SK-N-MC (cell line): ENCODE results near the gene OXSM.

Experiments used
- DNase-seq: peaks from one replicate; pipeline ENCODE4 v3.0.0-alpha.2; 2011; ENCODE audit warnings: low read depth, low spot score
- H3K27ac ChIP-seq: fragments of 200-600 bp; sonication (generic); 2 replicates; pipeline ENCODE4 v1.5.1; 2016; ENCODE audit warnings: mixed run types
- H3K36me3 ChIP-seq: fragments of 200-600 bp; sonication (generic); 2 replicates; pipeline ENCODE4 v1.6.1; 2017; ENCODE audit warnings: antibody characterized with exemption, low read length, mixed read lengths; ENCODE audit not compliant: insufficient read depth
- H3K4me3 ChIP-seq: fragments of 200-600 bp; sonication (generic); 2 replicates; pipeline ENCODE4 v1.5.1; 2016
- H3K9ac ChIP-seq: fragments of 200-600 bp; sonication (generic); 2 replicates; pipeline ENCODE4 v1.8.0; 2017; ENCODE audit warnings: mixed run types, mixed read lengths; ENCODE audit not compliant: insufficient read length
- H3K9me3 ChIP-seq: fragments of 200-600 bp; sonication (generic); 2 replicates; pipeline ENCODE4 v1.6.1; 2017; ENCODE audit warnings: low read depth, mild to moderate bottlenecking, antibody characterized with exemption, low read length, moderate library complexity, mixed read lengths
- EZH2 ChIP-seq: fragments of 200-600 bp; sonication (generic); IDR thresholded peaks from one replicate; pipeline ENCODE4 v1.6.1; 2017; ENCODE audit warnings: antibody characterized with exemption
- FOXP2 ChIP-seq: optimal IDR thresholded peaks from 2 replicates; pipeline ENCODE3; 2011; ENCODE audit warnings: mild to moderate bottlenecking, moderate library complexity; ENCODE audit not compliant: insufficient read depth; ENCODE audit errors: extremely low read length, control extremely low read depth
- POLR2AphosphoS5 ChIP-seq: IDR thresholded peaks from 2 replicates; pipeline ENCODE4 v1.6.1; 2012; ENCODE audit warnings: mild to moderate bottlenecking, low read depth, low read length, borderline replicate concordance

The OXSM gene

DNA sequence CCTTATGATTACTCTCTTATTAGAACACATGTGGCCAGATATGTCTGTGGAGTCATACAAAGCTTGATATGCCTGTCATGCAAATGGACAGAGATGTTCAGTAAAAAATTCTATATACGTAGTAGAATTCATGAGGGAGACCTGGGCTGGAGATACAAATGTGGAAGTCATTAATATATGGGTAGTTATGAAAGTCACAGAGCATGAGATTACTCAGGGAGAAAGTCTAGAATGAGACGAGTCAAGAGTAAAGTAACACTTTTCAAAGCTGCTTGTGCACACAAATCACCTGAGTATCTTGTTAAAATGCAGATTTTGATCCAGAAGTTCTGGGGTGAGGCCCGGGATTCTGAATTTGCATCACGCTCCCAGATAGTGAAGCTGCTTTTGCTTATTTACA lies 28.4 kb downstream of the OXSM start:
- Histone ChIP-seq H3K27ac (no peak overlapping the region), H3K9me3 (no peaks in the 10 kb centered on the region), H3K36me3 (no peaks in the 10 kb centered on the region), H3K4me3 (no peak overlapping the region), H3K9ac (no peak overlapping the region)
- TF ChIP-seq EZH2 (no peak), POLR2AphosphoS5 (no peak), FOXP2 (no peak)
- DNase-seq = no peak

GRCh38 chr3:25820366-25820765 lies 30.5 kb downstream of the OXSM start:
- no peaks in the 10 kb centered on the region for H3K36me3 ChIP-seq
- peak; percentile 12 for DNase-seq
- TF ChIP-seq POLR2AphosphoS5 (no peak), FOXP2 (no peak), EZH2 (no peak)
- H3K27ac ChIP-seq = no peak overlapping the region
- no peaks in the 10 kb centered on the region for H3K9me3 ChIP-seq
- H3K9ac ChIP-seq = no peak overlapping the region
- H3K4me3 ChIP-seq = no peak overlapping the region

DNA sequence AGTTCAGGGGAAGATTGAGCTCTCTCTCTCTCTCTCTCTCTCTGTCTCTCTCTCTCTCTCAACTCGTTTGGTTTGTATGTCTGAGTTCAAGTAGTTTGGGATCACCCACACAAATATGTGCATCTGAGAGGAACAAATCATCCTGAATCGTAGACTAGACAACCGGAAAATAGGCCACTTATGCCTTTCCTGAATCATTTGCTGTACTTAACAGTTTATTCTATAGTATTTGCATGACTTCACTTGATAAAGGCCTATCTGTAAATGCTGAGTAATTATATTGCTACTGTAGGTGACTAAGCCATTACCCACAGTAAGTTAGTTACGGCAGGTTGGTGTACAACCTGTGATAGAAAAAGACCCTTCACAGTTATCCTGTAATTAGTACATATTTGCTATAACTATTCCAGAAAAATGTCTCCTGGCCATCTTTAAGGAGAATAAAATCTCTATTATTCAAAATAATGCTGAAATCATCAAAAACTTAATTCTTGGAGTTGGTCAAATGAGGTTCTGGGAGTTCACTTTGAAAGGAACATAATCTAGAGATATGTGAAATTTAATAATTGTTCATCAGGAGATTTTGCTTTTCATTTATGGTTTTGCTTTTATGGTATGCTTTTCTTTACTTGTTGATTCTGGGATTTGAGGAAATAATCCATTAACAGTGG lies 31.1 kb downstream of the OXSM start:
- Histone ChIP-seq H3K9ac (no peak overlapping the region), H3K36me3 (no peaks in the 10 kb centered on the region), H3K9me3 (no peaks in the 10 kb centered on the region), H3K4me3 (no peak overlapping the region), H3K27ac (no peak overlapping the region)
- DNase-seq = peak; percentile 18
- TF ChIP-seq EZH2 = no peak
- no peak; the same call in 1 of the 2 replicates for TF ChIP-seq POLR2AphosphoS5
- no peak for TF ChIP-seq FOXP2

DNA sequence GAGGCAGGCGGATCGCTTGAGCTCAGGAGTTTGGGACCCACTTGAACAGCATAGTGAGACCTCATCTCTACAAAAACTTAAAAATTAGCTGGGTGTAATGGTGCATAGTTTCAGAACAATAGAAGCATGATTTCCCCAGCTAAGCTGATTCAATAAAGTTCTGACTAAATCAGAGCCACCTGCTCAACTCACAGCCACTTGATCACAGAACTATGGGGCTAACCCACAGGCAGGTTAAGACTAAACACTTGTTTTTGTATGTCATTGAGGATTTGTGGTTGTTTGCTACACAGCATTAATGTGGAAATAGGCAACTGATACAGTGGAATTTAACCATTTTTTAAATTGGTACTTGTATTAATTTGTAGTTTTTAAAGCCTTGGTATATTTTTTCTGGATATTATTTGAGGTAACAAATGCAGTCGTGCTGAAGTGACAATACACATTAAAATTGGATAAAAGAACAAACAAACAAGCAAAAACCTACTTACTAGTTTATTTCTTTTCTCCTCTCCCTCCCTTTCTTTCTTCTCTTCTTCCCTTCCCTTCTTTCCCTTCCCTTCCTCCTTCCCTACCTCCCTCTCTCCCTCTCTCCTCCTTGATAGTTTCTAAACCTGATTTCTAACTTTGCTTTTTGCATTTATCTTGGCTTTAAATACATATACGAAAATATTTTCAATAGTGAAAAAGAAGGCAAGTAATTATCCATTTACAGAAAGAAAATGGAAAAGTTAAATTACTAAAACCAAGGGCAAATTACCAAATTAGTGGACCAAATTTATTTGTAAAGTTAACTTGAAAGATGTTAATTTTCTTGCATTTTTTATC lies 32.1 kb downstream of the OXSM start:
- TF ChIP-seq FOXP2 (no peak), EZH2 (no peak), POLR2AphosphoS5 (no peak)
- no peak for DNase-seq
- H3K9me3 ChIP-seq = no peaks in the 10 kb centered on the region
- H3K4me3 ChIP-seq = no peak overlapping the region
- no peaks in the 10 kb centered on the region for H3K36me3 ChIP-seq
- no peak overlapping the region for H3K9ac ChIP-seq
- no peak overlapping the region for H3K27ac ChIP-seq

DNA sequence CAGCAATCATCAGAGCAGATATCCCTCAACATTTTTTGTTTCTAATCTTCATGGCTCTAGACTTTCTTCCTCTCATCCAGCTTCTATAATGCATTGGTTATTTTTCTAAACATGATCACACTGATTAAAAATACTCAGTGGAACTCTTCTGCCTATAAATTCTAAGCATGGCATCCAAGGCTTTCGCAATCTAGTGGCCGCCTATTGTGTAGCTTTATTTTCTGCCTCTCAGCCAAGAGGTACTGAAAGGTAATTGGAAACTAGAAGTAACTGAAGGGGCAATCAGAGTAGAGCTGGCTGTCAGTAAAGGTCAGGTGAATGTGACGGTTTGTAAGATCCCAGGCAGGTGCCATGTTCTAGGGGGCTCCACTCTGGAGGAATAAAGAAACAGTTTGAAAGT lies 33.4 kb downstream of the OXSM start:
- Histone ChIP-seq H3K36me3 (no peaks in the 10 kb centered on the region), H3K4me3 (no peak overlapping the region), H3K27ac (no peak overlapping the region), H3K9me3 (no peaks in the 10 kb centered on the region), H3K9ac (no peak overlapping the region)
- no peak for TF ChIP-seq EZH2
- TF ChIP-seq FOXP2 = no peak
- TF ChIP-seq POLR2AphosphoS5 = no peak
- no peak for DNase-seq

- H3K9ac ChIP-seq = no peak overlapping the region
- H3K9me3 ChIP-seq = no peaks in the 10 kb centered on the region
- no peaks in the 10 kb centered on the region for H3K36me3 ChIP-seq
- no peak for DNase-seq
- TF ChIP-seq EZH2 = no peak
- no peak for TF ChIP-seq FOXP2
- no peak for TF ChIP-seq POLR2AphosphoS5
- H3K4me3 ChIP-seq = no peak overlapping the region
- H3K27ac ChIP-seq = no peak overlapping the region
Observed at GRCh38 chr3:25826510-25826909, 36.6 kb downstream of the OXSM start.

DNA sequence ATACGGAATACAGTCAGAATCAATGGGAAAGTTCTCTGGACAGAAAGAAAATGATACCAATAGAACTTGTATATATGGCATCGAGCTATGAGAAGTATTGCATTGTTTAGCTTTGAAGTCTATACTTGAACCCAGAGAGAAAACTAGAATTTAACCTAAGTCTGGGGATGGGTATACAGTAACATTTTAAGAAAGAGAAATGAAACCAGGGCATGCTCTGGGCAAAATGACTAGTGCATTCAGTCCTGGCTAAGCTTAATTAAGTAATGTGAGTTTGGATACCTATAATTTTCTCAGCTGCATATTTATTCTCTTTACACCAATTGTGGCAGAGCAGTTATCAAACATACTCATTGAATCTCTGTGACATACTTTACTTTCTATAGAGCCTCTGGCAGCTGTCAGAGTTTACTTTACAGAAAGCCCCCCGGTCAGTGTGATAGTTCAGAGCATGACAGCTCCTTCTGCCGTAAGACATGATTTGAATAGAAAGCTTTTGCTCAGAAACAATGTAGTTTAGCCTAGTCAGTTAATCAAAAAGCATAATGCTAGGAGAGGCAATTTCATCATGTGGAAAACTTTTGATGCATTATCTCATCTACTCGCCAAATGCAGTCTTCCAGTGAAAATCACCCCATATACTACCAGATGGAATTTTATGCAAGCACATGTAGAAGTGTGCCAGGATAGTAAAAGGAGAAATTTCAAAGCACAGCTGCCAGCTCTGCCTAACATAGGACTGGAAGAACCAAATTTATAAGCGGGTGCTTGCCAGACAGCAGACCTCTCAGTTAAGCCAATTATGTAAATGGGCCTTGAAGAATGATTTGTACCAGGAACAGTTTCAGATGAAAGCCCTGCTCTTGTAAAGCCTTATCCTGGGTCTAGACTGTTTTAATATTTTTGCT lies 40.7 kb downstream of the OXSM start:
- no peaks in the 10 kb centered on the region for H3K9me3 ChIP-seq
- no peak overlapping the region for H3K4me3 ChIP-seq
- H3K36me3 ChIP-seq = no peaks in the 10 kb centered on the region
- TF ChIP-seq EZH2 = no peak
- TF ChIP-seq FOXP2 = no peak
- no peak for TF ChIP-seq POLR2AphosphoS5
- H3K9ac ChIP-seq = no peak overlapping the region
- no peak overlapping the region for H3K27ac ChIP-seq
- no peak for DNase-seq

DNA sequence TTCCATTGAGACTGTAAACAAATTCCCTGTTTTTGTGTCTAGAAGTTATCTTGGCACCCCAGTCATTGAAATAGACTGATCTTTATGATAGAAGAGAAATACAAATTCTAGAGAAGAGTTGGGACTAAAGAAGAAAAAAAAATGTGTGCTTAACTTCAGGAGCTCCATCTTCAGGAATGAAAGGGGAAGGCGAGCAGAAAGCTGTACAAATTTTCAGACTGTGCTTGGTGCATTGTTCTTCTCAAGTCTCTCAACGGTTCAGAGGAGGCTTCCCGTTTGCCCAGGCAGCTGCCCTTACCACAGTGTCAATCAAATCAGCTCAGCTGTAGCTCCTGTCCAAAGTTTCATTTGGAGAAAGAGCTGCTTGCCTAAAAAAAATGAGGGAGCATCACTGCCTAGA lies 41.7 kb downstream of the OXSM start:
- Histone ChIP-seq H3K36me3 (no peaks in the 10 kb centered on the region), H3K9ac (no peak overlapping the region), H3K4me3 (no peak overlapping the region), H3K9me3 (no peaks in the 10 kb centered on the region), H3K27ac (no peak overlapping the region)
- no peak for DNase-seq
- TF ChIP-seq EZH2 = no peak
